H9 (cell line): ENCODE data around the gene SH3GL3. TPM values are rescaled to one million over a fixed set of nuclear protein-coding genes. Genes with fewer than 3 reads are reported as not detected.

Source experiments
- DNase-seq: peaks from one replicate; pipeline ENCODE4 v3.0.0-alpha.2; 2017
- H2AFZ ChIP-seq: one replicate; pipeline ENCODE4 v1.6.1; 2013; ENCODE audit warnings: mild to moderate bottlenecking, low read length, control low read depth, moderate library complexity
- H2AK5ac ChIP-seq: 2 replicates; pipeline ENCODE4 v1.6.1; 2013; ENCODE audit warnings: low read length, control low read depth, mixed read lengths; ENCODE audit not compliant: insufficient read length
- H2BK120ac ChIP-seq: one replicate; pipeline ENCODE4 v1.6.1; 2013; ENCODE audit warnings: low read depth, mild to moderate bottlenecking, low read length, control low read depth, inconsistent platforms; ENCODE audit not compliant: poor library complexity, severe bottlenecking
- H2BK12ac ChIP-seq: 2 replicates; pipeline ENCODE4 v1.6.1; 2013; ENCODE audit warnings: low read length, control low read depth, mixed read lengths, low read depth; ENCODE audit not compliant: insufficient read length
- H2BK15ac ChIP-seq: 2 replicates; pipeline ENCODE4 v1.6.1; 2013; ENCODE audit warnings: low read depth, low read length, control low read depth
- H2BK20ac ChIP-seq: one replicate; pipeline ENCODE4 v1.6.1; 2013; ENCODE audit warnings: low read depth, mild to moderate bottlenecking, low read length, control low read depth, inconsistent platforms; ENCODE audit not compliant: poor library complexity, severe bottlenecking
- H2BK5ac ChIP-seq: 2 replicates; pipeline ENCODE4 v1.6.1; 2013; ENCODE audit warnings: low read length, control low read depth, mixed read lengths; ENCODE audit not compliant: insufficient read length
- H3K14ac ChIP-seq: 2 replicates; pipeline ENCODE4 v1.6.1; 2013; ENCODE audit warnings: low read length, control low read depth; ENCODE audit not compliant: insufficient read depth
- H3K18ac ChIP-seq: 2 replicates; pipeline ENCODE4 v1.6.1; 2013; ENCODE audit warnings: low read depth, mild to moderate bottlenecking, mixed read lengths, low read length, control low read depth; ENCODE audit not compliant: insufficient read length
- H3K23ac ChIP-seq: 2 replicates; pipeline ENCODE4 v1.6.1; 2013; ENCODE audit warnings: low read length, control low read depth, mixed read lengths, low read depth; ENCODE audit not compliant: insufficient read length
- H3K23me2 ChIP-seq: 2 replicates; pipeline ENCODE4 v1.6.1; 2013; ENCODE audit warnings: low read depth, mild to moderate bottlenecking, mixed read lengths, low read length, control low read depth; ENCODE audit not compliant: insufficient read length, poor library complexity, severe bottlenecking
- H3K27ac ChIP-seq: 2 replicates; pipeline ENCODE4 v1.5.1; 2013; ENCODE audit warnings: low read length, control low read depth, mixed read lengths, low read depth; ENCODE audit not compliant: insufficient read length
- H3K27me3 ChIP-seq: 2 replicates; pipeline ENCODE4 v1.6.1; 2013; ENCODE audit warnings: low read length, control low read depth, inconsistent platforms; ENCODE audit not compliant: insufficient read depth
- H3K4ac ChIP-seq: 2 replicates; pipeline ENCODE4 v1.6.1; 2013; ENCODE audit warnings: low read depth, mild to moderate bottlenecking, control low read depth, inconsistent platforms, low read length, moderate library complexity
- H3K4me1 ChIP-seq: 2 replicates; pipeline ENCODE4 v1.6.1; 2013; ENCODE audit warnings: low read length, control low read depth, inconsistent platforms; ENCODE audit not compliant: insufficient read depth
- H3K4me2 ChIP-seq: 2 replicates; pipeline ENCODE4 v1.6.1; 2013; ENCODE audit warnings: low read length, control low read depth, mixed read lengths; ENCODE audit not compliant: insufficient read length, insufficient read depth
- H3K56ac ChIP-seq: 2 replicates; pipeline ENCODE4 v1.6.1; 2013; ENCODE audit warnings: low read depth, mild to moderate bottlenecking, mixed read lengths, low read length, control low read depth; ENCODE audit not compliant: insufficient read length
- H3K79me1 ChIP-seq: 2 replicates; pipeline ENCODE4 v1.6.1; 2013; ENCODE audit warnings: low read depth, mild to moderate bottlenecking, moderate library complexity, low read length, control low read depth, inconsistent platforms; ENCODE audit not compliant: insufficient read depth, poor library complexity, severe bottlenecking
- H3K79me2 ChIP-seq: 2 replicates; pipeline ENCODE4 v1.6.1; 2013; ENCODE audit warnings: low read length, control low read depth, inconsistent platforms; ENCODE audit not compliant: insufficient read depth
- H3K9ac ChIP-seq: 2 replicates; pipeline ENCODE4 v1.6.1; 2013; ENCODE audit warnings: low read length, control low read depth, mixed read lengths; ENCODE audit not compliant: insufficient read length; ENCODE audit errors: extremely low read depth
- H3K9me3 ChIP-seq: one replicate; pipeline ENCODE4 v1.6.1; 2013; ENCODE audit warnings: low read depth, low read length, inconsistent platforms; ENCODE audit not compliant: control insufficient read depth
- H3T11ph ChIP-seq: one replicate; pipeline ENCODE4 v1.6.1; 2013; ENCODE audit warnings: mild to moderate bottlenecking, low read length, control low read depth, inconsistent platforms
- H4K20me1 ChIP-seq: one replicate; pipeline ENCODE4 v1.6.1; 2013; ENCODE audit not compliant: control insufficient read depth, insufficient read length, insufficient read depth
- H4K5ac ChIP-seq: 2 replicates; pipeline ENCODE4 v1.6.1; 2013; ENCODE audit warnings: low read depth, mild to moderate bottlenecking, mixed read lengths, low read length, control low read depth; ENCODE audit not compliant: insufficient read length
- H4K8ac ChIP-seq: replicated peaks from 2 replicates; pipeline ENCODE4 v1.6.1; 2013; ENCODE audit warnings: low read length, control low read depth, mixed read lengths, low read depth; ENCODE audit not compliant: insufficient read length
- H4K91ac ChIP-seq: 2 replicates; pipeline ENCODE4 v1.6.1; 2013; ENCODE audit warnings: low read depth, mild to moderate bottlenecking, moderate library complexity, mixed read lengths, low read length, control low read depth; ENCODE audit not compliant: insufficient read length
- H3K27ac Mint-ChIP-seq, 3 experiments: 2 replicates in 2 of 3; 3 replicates in 1 of 3; pipeline ENCODE4 v1.8.0; 2020 to 2021; ENCODE audit warnings: mixed read lengths in 3 of 3, mild to moderate bottlenecking in 1 of 3, moderate library complexity in 1 of 3
- H3K27me3 Mint-ChIP-seq: 2 replicates; pipeline ENCODE4 v1.8.0; 2021; ENCODE audit warnings: low read depth, mild to moderate bottlenecking, moderate library complexity, mixed read lengths
- H3K36me3 Mint-ChIP-seq, 3 experiments: 2 replicates in 2 of 3; 3 replicates in 1 of 3; pipeline ENCODE4 v1.8.0; 2020 to 2021; ENCODE audit warnings: low read depth in 3 of 3, mixed read lengths in 3 of 3; ENCODE audit not compliant: insufficient read depth in 1 of 3
- H3K4me1 Mint-ChIP-seq, 2 experiments: 2 replicates each; pipeline ENCODE4 v1.8.0; 2020; ENCODE audit warnings: mixed read lengths in 2 of 2
- H3K4me3 Mint-ChIP-seq, 2 experiments: 2 replicates in 1 of 2; 3 replicates in 1 of 2; pipeline ENCODE4 v1.8.0; 2020 to 2021; ENCODE audit warnings: mild to moderate bottlenecking in 2 of 2, mixed read lengths in 2 of 2, moderate library complexity in 1 of 2
- H3K9me3 Mint-ChIP-seq, 2 experiments: 2 replicates in 1 of 2; 3 replicates in 1 of 2; pipeline ENCODE4 v1.8.0; 2020; ENCODE audit warnings: mild to moderate bottlenecking in 2 of 2, mixed read lengths in 2 of 2, moderate library complexity in 1 of 2
- WGBS: extraction: QIAGEN DNeasy Blood & Tissue Kit; methylation state at CpG from one replicate; pipeline ENCODE4 v1.1.7; 2013; ENCODE audit warnings: missing lambda C conversion rate, low lambda C conversion rate, mixed read lengths; ENCODE audit not compliant: insufficient read length; ENCODE audit errors: extremely low coverage; 5-methylcytosine and 5-hydroxymethylcytosine counted together
- total RNA-seq: library from RNA; stranded (reverse); gene quantifications from 2 replicates; pipeline ENCODE4 v1.2.1, GENCODE V29; 2021
- TF ChIP-seq, protein P1 (sequence below): fragments of 200-600 bp; sonication (generic); conservative IDR thresholded peaks from 3 replicates; pipeline ENCODE4 v1.8.0; 2021; ENCODE audit warnings: antibody characterized with exemption, mild to moderate bottlenecking

Gene SH3GL3
- total RNA-seq, 1 experiment from 2014 or later = 11.2 TPM

GRCh38 chr15:83555383-83555782 lies 108.2 kb downstream of the SH3GL3 start:
- H3K79me1 ChIP-seq = peaks cover 4% of the 10 kb centered on the region
- H3K27ac ChIP-seq = no peak overlapping the region
- H2BK20ac ChIP-seq = peak overlapping the region; percentile 83
- H3K9me3 Mint-ChIP-seq = peaks cover 0 to 2% of the 10 kb centered on the region in 2 experiments; a peak in 1 of 5 replicates
- no peaks in the 10 kb centered on the region; the same call in 1 of the 2 replicates for H3K4me1 ChIP-seq
- no peak overlapping the region for H3K4me3 Mint-ChIP-seq
- no peak overlapping the region for H2AK5ac ChIP-seq
- H3K27me3 ChIP-seq = no peaks in the 10 kb centered on the region
- H3K23ac ChIP-seq = no peak overlapping the region
- no peaks in the 10 kb centered on the region for H3K9me3 ChIP-seq
- DNase-seq = no peak
- no peaks in the 10 kb centered on the region for H4K20me1 ChIP-seq
- H3K9ac ChIP-seq = no peak overlapping the region
- WGBS = no CpG with 5 or more reads among the region's 2 CpGs
- H3K79me2 ChIP-seq = no peaks in the 10 kb centered on the region; the same call in 1 of the 2 replicates
- no peak overlapping the region for H4K8ac ChIP-seq
- H2BK12ac ChIP-seq = no peak overlapping the region
- no peak overlapping the region for H3K14ac ChIP-seq
- 0 out of 7 replicates have a peak overlapping the region, but pooled peaks of 1 of the 3 experiments have one; percentile 23 for H3K27ac Mint-ChIP-seq
- 0 out of 4 replicates have a peak, but pooled peaks cover 0 to 2% of the 10 kb centered on the region in 2 experiments for H3K4me1 Mint-ChIP-seq
- H3K4me2 ChIP-seq = no peak overlapping the region
- no peak overlapping the region for H3T11ph ChIP-seq
- no peak overlapping the region for H2BK120ac ChIP-seq
- H3K36me3 Mint-ChIP-seq = peaks cover 0 to 3% (median 2%) of the 10 kb centered on the region in 3 experiments; a peak in 1 of 7 replicates
- no peaks in the 10 kb centered on the region for H3K23me2 ChIP-seq
- no peak overlapping the region for H2AFZ ChIP-seq
- no peaks in the 10 kb centered on the region for H3K27me3 Mint-ChIP-seq
- TF ChIP-seq, protein P1, sequence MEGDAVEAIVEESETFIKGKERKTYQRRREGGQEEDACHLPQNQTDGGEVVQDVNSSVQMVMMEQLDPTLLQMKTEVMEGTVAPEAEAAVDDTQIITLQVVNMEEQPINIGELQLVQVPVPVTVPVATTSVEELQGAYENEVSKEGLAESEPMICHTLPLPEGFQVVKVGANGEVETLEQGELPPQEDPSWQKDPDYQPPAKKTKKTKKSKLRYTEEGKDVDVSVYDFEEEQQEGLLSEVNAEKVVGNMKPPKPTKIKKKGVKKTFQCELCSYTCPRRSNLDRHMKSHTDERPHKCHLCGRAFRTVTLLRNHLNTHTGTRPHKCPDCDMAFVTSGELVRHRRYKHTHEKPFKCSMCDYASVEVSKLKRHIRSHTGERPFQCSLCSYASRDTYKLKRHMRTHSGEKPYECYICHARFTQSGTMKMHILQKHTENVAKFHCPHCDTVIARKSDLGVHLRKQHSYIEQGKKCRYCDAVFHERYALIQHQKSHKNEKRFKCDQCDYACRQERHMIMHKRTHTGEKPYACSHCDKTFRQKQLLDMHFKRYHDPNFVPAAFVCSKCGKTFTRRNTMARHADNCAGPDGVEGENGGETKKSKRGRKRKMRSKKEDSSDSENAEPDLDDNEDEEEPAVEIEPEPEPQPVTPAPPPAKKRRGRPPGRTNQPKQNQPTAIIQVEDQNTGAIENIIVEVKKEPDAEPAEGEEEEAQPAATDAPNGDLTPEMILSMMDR = no peak
- H3K4ac ChIP-seq = no peak overlapping the region
- H4K5ac ChIP-seq = no peak overlapping the region
- H4K91ac ChIP-seq = no peak overlapping the region
- no peak overlapping the region for H2BK5ac ChIP-seq
- H3K56ac ChIP-seq = no peak overlapping the region
- H2BK15ac ChIP-seq = no peak overlapping the region
- no peak overlapping the region for H3K18ac ChIP-seq
